ENCODE results near the gene RAB4A.

Gene RAB4A

DNA sequence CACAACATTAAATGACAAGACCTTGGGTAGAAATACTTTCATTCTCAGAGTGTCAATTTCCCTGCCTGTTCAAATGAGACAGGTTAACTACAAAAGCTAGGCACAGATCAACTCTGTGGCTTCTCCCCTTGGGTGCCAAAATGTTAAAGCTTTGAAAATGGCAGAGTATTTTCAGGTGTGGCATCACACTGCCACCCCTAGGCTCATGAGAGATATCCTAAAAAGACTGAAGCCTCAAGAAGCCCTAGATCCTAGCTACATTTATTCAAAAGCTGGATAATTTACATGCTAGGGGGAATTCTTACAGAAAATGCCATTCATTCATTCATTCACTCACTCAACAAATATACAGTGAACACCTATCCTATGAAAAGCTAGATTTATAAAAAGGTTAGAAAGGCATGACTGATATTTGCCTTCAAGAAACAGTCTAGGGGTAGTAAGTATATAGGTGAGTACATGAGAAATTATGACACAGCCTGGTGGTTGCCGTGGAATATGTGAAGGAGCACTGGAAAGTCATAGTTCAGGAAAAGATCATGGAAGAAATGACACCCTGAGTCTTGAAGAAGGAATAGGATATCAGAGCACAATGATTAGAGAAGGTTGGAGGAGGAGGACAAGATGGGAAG, 15.9 kb upstream of the RAB4A start:
- peaks cover 14% of the 10 kb centered on the region for H3K4me1 ChIP-seq (ENCODE audit: low read length)
- DNase-seq = peak; percentile 50
- no peak overlapping the region for H3K9ac ChIP-seq (ENCODE audit: low read length)
- H3K79me2 ChIP-seq (ENCODE audit: low read length) = no peaks in the 10 kb centered on the region
- H4K20me1 ChIP-seq (ENCODE audit: insufficient read depth, low read length) = no peaks in the 10 kb centered on the region
- H3F3A ChIP-seq (ENCODE audit: insufficient read depth, low read length) = peaks cover 6% of the 10 kb centered on the region; the same call in 1 of the 2 replicates
- H3K9me3 ChIP-seq (replicated peaks; ENCODE audit: insufficient read depth, low read length) = no peaks in the 10 kb centered on the region
- no peak overlapping the region for H3K4me2 ChIP-seq (ENCODE audit: low read depth, low read length)
- H3K27ac ChIP-seq (ENCODE audit: low read length) = no peak overlapping the region
- H2AFZ ChIP-seq (ENCODE audit: low read length) = no peak overlapping the region
- H3K27me3 ChIP-seq (replicated peaks; ENCODE audit: insufficient read depth, low read length) = no peaks in the 10 kb centered on the region
- H3K4me3 ChIP-seq (ENCODE audit: low read length) = no peak overlapping the region
- no peaks in the 10 kb centered on the region for H3K9me2 ChIP-seq (replicated peaks; ENCODE audit: insufficient read depth, low read length)
- H3K36me3 ChIP-seq (replicated peaks; ENCODE audit: insufficient read depth, low read length) = no peaks in the 10 kb centered on the region
- TF ChIP-seq, protein P1, sequence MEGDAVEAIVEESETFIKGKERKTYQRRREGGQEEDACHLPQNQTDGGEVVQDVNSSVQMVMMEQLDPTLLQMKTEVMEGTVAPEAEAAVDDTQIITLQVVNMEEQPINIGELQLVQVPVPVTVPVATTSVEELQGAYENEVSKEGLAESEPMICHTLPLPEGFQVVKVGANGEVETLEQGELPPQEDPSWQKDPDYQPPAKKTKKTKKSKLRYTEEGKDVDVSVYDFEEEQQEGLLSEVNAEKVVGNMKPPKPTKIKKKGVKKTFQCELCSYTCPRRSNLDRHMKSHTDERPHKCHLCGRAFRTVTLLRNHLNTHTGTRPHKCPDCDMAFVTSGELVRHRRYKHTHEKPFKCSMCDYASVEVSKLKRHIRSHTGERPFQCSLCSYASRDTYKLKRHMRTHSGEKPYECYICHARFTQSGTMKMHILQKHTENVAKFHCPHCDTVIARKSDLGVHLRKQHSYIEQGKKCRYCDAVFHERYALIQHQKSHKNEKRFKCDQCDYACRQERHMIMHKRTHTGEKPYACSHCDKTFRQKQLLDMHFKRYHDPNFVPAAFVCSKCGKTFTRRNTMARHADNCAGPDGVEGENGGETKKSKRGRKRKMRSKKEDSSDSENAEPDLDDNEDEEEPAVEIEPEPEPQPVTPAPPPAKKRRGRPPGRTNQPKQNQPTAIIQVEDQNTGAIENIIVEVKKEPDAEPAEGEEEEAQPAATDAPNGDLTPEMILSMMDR (IDR thresholded peaks at IDR 0.05; ENCODE audit: low read length) = peak; percentile 51
- no peak for TF ChIP-seq EZH2 (optimal IDR thresholded peaks at IDR 0.05; ENCODE audit: low read depth, low read length)
- TF ChIP-seq EZH2phosphoT487 (IDR thresholded peaks at IDR 0.05; ENCODE audit: low read length) = no peak

DNA sequence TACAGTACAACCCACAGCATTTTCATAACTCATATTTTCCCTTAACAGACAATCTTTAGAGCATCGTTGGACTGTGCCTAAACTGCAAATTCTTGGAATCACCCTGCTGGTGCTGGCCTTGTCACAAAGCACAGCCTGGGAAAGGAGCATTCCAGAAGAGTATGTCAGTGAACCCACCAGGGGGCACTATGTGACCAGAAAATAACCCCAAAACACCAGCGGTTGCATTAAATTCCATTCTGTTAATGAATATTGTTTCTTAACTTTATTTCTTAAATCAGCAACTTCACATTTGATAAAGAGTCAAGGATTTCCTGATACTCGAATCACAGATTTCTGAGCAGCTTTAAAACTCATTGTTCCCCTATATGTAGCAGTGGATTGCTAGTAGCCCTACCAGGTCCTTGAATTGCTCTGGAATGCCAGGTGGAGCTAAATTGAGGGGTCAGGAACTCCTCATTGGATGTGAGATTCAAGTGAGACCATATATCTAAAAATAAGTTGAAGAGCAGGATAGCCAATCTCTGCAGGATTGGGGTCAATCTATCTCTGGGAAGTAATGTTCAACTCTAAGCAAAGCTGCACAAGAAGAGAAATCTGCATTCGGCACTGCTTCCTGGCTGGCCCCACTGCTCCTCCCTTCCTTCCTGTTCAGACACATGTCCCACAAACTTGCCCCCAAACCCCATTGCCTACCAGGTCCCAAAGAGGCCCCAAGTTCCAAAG, 12.7 kb upstream of the RAB4A start:
- Histone ChIP-seq H3K4me1 (ENCODE audit: low read length) (peaks cover 11% of the 10 kb centered on the region), H3K27ac (ENCODE audit: low read length) (no peak overlapping the region), H3K36me3 (replicated peaks; ENCODE audit: insufficient read depth, low read length) (no peaks in the 10 kb centered on the region), H3F3A (ENCODE audit: insufficient read depth, low read length) (peaks cover 6% of the 10 kb centered on the region; the same call in 1 of the 2 replicates), H3K9me3 (replicated peaks; ENCODE audit: insufficient read depth, low read length) (no peaks in the 10 kb centered on the region), H3K79me2 (ENCODE audit: low read length) (no peaks in the 10 kb centered on the region), H3K9me2 (replicated peaks; ENCODE audit: insufficient read depth, low read length) (no peaks in the 10 kb centered on the region), H4K20me1 (ENCODE audit: insufficient read depth, low read length) (no peaks in the 10 kb centered on the region), H2AFZ (ENCODE audit: low read length) (peak overlapping the region; percentile 26; the same call in 1 of the 2 replicates), H3K4me3 (ENCODE audit: low read length) (no peak overlapping the region), H3K27me3 (replicated peaks; ENCODE audit: insufficient read depth, low read length) (no peaks in the 10 kb centered on the region), H3K4me2 (ENCODE audit: low read depth, low read length) (no peak overlapping the region), H3K9ac (ENCODE audit: low read length) (no peak overlapping the region)
- peak; percentile 66 for DNase-seq
- no peak for TF ChIP-seq EZH2 (optimal IDR thresholded peaks at IDR 0.05; ENCODE audit: low read depth, low read length)
- TF ChIP-seq EZH2phosphoT487 (IDR thresholded peaks at IDR 0.05; ENCODE audit: low read length) = no peak
- TF ChIP-seq, protein P1 (IDR thresholded peaks at IDR 0.05; ENCODE audit: low read length) = peak; percentile 94

DNA sequence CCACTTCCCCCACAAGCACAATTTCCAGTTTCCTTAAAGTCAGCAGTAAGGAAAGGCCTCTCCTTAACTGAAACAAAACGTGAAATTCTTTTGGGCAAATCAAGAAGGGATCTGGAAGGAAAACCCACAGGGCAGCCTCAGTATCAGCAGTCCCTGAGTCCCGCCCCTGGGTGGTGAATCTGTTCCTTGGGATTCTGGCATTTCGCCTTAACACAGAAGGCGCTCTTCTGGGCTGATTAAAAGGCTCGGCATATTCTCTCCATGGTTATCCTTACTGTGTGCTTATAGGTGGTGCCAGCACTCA, 12.2 kb upstream of the RAB4A start:
- Histone ChIP-seq H3K79me2 (ENCODE audit: low read length) (no peaks in the 10 kb centered on the region), H3K4me2 (ENCODE audit: low read depth, low read length) (no peak overlapping the region), H3K27ac (ENCODE audit: low read length) (no peak overlapping the region), H3K4me3 (ENCODE audit: low read length) (no peak overlapping the region), H2AFZ (ENCODE audit: low read length) (peak overlapping the region; percentile 26; the same call in 1 of the 2 replicates), H3K4me1 (ENCODE audit: low read length) (0 out of 2 replicates have a peak, but pooled peaks cover 7% of the 10 kb centered on the region), H3K27me3 (replicated peaks; ENCODE audit: insufficient read depth, low read length) (no peaks in the 10 kb centered on the region), H3F3A (ENCODE audit: insufficient read depth, low read length) (0 out of 2 replicates have a peak, but pooled peaks cover 3% of the 10 kb centered on the region), H3K9me2 (replicated peaks; ENCODE audit: insufficient read depth, low read length) (no peaks in the 10 kb centered on the region), H4K20me1 (ENCODE audit: insufficient read depth, low read length) (no peaks in the 10 kb centered on the region), H3K36me3 (replicated peaks; ENCODE audit: insufficient read depth, low read length) (no peaks in the 10 kb centered on the region), H3K9me3 (replicated peaks; ENCODE audit: insufficient read depth, low read length) (no peaks in the 10 kb centered on the region), H3K9ac (ENCODE audit: low read length) (no peak overlapping the region)
- no peak for DNase-seq
- no peak for TF ChIP-seq EZH2phosphoT487 (IDR thresholded peaks at IDR 0.05; ENCODE audit: low read length)

DNA sequence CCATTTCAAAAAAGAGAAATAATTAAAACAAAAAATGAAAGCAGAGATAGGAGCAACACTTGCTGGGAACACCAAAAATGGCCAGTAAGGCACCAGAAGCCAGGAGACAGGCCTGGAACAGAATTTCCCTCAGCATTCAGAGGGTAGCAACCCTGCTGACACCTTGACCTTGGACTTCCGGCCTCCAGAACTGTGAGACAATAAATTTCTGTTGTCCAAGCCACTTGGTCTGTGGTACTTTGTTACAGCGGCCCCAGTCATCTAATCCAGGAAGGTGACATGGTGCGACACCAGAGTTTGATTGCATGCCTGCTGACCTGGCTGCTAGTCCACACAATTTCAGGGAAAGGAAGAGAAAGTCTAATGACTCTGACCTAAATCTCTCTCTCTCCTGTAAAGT, 10.6 kb upstream of the RAB4A start:
- H3F3A ChIP-seq (ENCODE audit: insufficient read depth, low read length) = no peaks in the 10 kb centered on the region
- H3K79me2 ChIP-seq (ENCODE audit: low read length) = no peaks in the 10 kb centered on the region
- H3K36me3 ChIP-seq (replicated peaks; ENCODE audit: insufficient read depth, low read length) = no peaks in the 10 kb centered on the region
- no peak overlapping the region for H2AFZ ChIP-seq (ENCODE audit: low read length)
- H3K9ac ChIP-seq (ENCODE audit: low read length) = no peak overlapping the region
- H4K20me1 ChIP-seq (ENCODE audit: insufficient read depth, low read length) = no peaks in the 10 kb centered on the region
- H3K9me2 ChIP-seq (replicated peaks; ENCODE audit: insufficient read depth, low read length) = no peaks in the 10 kb centered on the region
- TF ChIP-seq EZH2 (optimal IDR thresholded peaks at IDR 0.05; ENCODE audit: low read depth, low read length) (no peak), EZH2phosphoT487 (IDR thresholded peaks at IDR 0.05; ENCODE audit: low read length) (no peak)
- TF ChIP-seq, protein P1 (IDR thresholded peaks at IDR 0.05; ENCODE audit: low read length) = no peak
- no peak overlapping the region for H3K27ac ChIP-seq (ENCODE audit: low read length)
- H3K4me1 ChIP-seq (ENCODE audit: low read length) = 0 out of 2 replicates have a peak, but pooled peaks cover 7% of the 10 kb centered on the region
- no peak overlapping the region for H3K4me2 ChIP-seq (ENCODE audit: low read depth, low read length)
- H3K4me3 ChIP-seq (ENCODE audit: low read length) = no peak overlapping the region
- H3K9me3 ChIP-seq (replicated peaks; ENCODE audit: insufficient read depth, low read length) = no peaks in the 10 kb centered on the region
- no peak for DNase-seq
- no peaks in the 10 kb centered on the region for H3K27me3 ChIP-seq (replicated peaks; ENCODE audit: insufficient read depth, low read length)

Data from MM.1S (cell line).